Hematopoietic multipotent progenitor cell treated with erythropoietin and hydrocortisone succinate and interleukin-3 and kit ligand, for 4 days (in vitro differentiated cells): Measurements from ENCODE around the gene DEFB121.

Experiments used
- DNase-seq: peaks from one replicate; pipeline ENCODE4 v3.0.0-alpha.2; 2015

Gene DEFB121

GRCh38 chr20:31355981-31356380 is 50.0 kb downstream of the DEFB121 start:
- DNase-seq = no peak
